Uterus (tissue), 4 donors: Measurements from ENCODE around the gene MSTO1. TPM values are rescaled to one million over a fixed set of nuclear protein-coding genes. Genes with fewer than 3 reads are reported as not detected.
A peak's percentile ranks its signal among the peaks of the same experiment; 100 is the strongest.
"Not testable (repeated sequence)": the region's sequence is repeated elsewhere in the genome, so short reads cannot be mapped to it uniquely, and the experiment has no call there.

Source experiments
- DNase-seq, 2 donors: peaks; one replicate each; pipeline ENCODE4 v3.0.0-alpha.2; 2019 to 2020
- H3K27ac ChIP-seq, 2 donors: fragments of 200-600 bp; sonication (generic); 1 replicate in 1 of 2; 2 replicates in 1 of 2; pipeline ENCODE4 v1.5.1; 2016 to 2018
- H3K27me3 ChIP-seq, 2 donors: fragments of 200-600 bp; sonication (generic); one replicate each; pipeline ENCODE4 v1.5.1; 2018 to 2019; ENCODE audit warnings: control low read depth in 1 of 2
- H3K36me3 ChIP-seq, 2 donors: fragments of 200-600 bp; sonication (generic); one replicate each; pipeline ENCODE4 v1.5.1; 2019; ENCODE audit warnings: control low read depth in 1 of 2
- H3K4me1 ChIP-seq, 2 donors: fragments of 200-600 bp; sonication (generic); one replicate each; pipeline ENCODE4 v1.5.1; 2018 to 2019; ENCODE audit warnings: control low read depth in 1 of 2
- H3K4me3 ChIP-seq, 2 donors: fragments of 200-600 bp; sonication (generic); 1 replicate in 1 of 2; 2 replicates in 1 of 2; pipeline ENCODE4 v1.5.1; 2018 to 2019; ENCODE audit warnings: mild to moderate bottlenecking in 1 of 2
- H3K9me3 ChIP-seq, 2 donors: fragments of 200-600 bp; sonication (generic); one replicate each; pipeline ENCODE4 v1.5.1; 2019; ENCODE audit warnings: control low read depth in 1 of 2
- POLR2A ChIP-seq, 2 donors: fragments of 450-650 bp; IDR thresholded peaks; one replicate each; pipeline ENCODE4 v1.6.1; 2016; ENCODE audit warnings: antibody characterized with exemption in 2 of 2, mild to moderate bottlenecking in 1 of 2, moderate library complexity in 1 of 2
- intact Hi-C: fragments of 100-400 bp; cut with DNase I; formaldehyde crosslinking; loops from one replicate; pipeline ENCODE4 v1.15.1; 2023; ENCODE audit warnings: low total_unique reads
- total RNA-seq, 4 donors: library from RNA; depleted of rRNA in 3 of 4; stranded (reverse); fragments of >200 nt in 3 of 4; gene quantifications; one replicate each; pipeline versions ENCODE4 v1.1.0 to v1.2.4, GENCODE V29; 2014 to 2023
- TF ChIP-seq, protein P1 (sequence below), 4 experiments: fragments of 200-600 bp in 2 of 4; fragments of 450-650 bp in 2 of 4; sonication (generic) in 2 of 4; IDR thresholded peaks; one replicate each; pipeline ENCODE4 v1.5.1; 2016 to 2019; ENCODE audit warnings: antibody characterized with exemption in 4 of 4, mild to moderate bottlenecking in 2 of 4, moderate library complexity in 1 of 4
- donor health status: DM: yes; HTN: yes; CAD: no.

The MSTO1 gene
- total RNA-seq, result 10 to 100 TPM; 10.6 to 76.8 (median 38.6) TPM

DNA sequence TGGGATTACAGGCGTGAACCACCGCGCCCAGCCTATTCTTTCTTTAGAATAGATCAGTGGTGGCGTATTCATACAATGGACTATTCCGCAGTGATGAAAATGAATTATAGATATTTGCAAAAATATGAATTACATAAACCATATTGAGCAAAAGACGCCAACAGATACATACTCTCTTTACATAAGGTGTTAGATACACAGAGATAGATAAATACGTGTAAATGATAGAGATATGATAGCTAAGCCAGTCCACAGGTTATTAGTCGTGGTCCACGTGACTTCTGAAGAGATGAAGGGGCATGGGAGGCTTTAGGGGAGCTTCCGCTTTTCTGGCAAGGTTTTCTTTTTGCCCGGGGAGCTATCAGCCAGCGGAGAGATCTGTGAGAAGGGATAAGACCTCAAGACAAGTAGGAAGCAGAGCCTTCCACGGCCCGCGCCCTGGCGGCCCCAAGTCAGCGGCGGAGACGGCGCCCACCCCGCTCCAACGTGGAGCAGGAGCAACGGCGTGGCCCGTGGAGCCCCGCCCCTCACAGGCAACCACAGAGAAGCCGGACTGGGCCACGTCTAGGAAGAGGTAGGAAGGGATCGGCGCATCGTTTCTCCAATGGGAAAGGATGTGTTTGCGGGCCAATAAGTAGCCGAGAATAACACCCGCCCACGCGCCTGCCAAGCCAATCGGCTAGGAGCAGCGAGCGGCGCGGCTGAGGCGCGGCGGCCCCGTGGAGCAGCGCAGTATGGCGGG is at the start of gene MSTO1:
MSTO1 (plus strand) TSS at position 704 of the 742 bp plus-strand sequence; CDS start at position 735, 31 bp downstream.
- peak; percentile 96 to 97 for DNase-seq
- Histone ChIP-seq H3K27me3 (no peaks in the 10 kb centered on the region), H3K9me3 (no peaks in the 10 kb centered on the region), H3K27ac (peak within 1 kb of the TSS; percentile 66 to 75), H3K4me3 (peak within 1 kb of the TSS; percentile 49 to 58), H3K36me3 (no peaks in the 10 kb centered on the region), H3K4me1 (no peaks in the 10 kb centered on the region)
- intact Hi-C loops, result no loop called here
- peak; percentile 35 to 40 for TF ChIP-seq POLR2A (IDR thresholded peaks at IDR 0.05)
- TF ChIP-seq, protein P1, sequence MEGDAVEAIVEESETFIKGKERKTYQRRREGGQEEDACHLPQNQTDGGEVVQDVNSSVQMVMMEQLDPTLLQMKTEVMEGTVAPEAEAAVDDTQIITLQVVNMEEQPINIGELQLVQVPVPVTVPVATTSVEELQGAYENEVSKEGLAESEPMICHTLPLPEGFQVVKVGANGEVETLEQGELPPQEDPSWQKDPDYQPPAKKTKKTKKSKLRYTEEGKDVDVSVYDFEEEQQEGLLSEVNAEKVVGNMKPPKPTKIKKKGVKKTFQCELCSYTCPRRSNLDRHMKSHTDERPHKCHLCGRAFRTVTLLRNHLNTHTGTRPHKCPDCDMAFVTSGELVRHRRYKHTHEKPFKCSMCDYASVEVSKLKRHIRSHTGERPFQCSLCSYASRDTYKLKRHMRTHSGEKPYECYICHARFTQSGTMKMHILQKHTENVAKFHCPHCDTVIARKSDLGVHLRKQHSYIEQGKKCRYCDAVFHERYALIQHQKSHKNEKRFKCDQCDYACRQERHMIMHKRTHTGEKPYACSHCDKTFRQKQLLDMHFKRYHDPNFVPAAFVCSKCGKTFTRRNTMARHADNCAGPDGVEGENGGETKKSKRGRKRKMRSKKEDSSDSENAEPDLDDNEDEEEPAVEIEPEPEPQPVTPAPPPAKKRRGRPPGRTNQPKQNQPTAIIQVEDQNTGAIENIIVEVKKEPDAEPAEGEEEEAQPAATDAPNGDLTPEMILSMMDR (IDR thresholded peaks at IDR 0.05), result peak in 2 of 4 experiments; percentile 8 to 22

DNA sequence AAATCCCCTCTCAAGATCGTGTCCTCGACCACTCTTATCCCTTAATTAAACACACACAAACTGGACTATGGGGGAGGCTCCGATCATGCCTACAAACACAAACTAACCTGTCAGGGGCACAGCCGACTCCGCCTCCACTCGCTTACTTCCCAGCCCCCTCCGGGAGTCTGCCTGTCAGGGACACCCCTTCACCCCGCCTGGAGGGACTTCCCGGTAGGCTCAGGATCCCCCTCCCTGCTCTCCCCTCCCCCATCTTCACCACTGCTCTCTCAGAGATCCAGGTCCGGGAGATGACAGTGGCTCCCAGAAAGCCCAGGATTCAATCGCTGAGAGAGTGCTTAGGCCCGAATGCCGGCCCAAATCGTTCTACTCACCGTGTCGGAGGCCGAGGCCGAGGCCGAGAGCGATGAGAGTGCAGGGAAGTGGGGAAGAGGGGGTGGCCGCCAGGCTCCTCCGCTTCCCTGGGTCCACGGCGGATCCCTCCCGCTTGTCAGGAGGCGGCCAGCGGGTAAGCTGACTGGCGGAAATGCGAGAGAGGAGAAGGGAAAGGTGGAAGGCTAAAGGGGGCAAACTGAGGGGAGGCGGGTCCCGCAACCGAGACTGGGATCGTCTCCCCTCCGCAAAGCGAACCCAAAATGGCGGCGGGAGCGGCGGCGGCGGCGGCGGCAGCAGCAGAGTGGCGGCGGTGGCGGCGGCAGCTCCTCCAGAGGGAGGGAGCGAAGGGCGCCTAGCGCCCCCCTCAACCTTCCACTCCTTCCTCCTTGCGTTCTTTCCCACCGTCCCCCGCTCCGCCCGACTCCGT is 48.0 kb upstream of the MSTO1 start:
- DNase-seq, result peak; percentile 33 to 53
- H3K36me3 ChIP-seq, H3K27me3 ChIP-seq, H3K9me3 ChIP-seq, intact Hi-C loops: not testable (repeated sequence)
- Histone ChIP-seq H3K4me1 (peaks cover 0 to 16% of the 10 kb centered on the region in 2 donors), H3K27ac (peak overlapping the region; percentile 94 to 99), H3K4me3 (peak overlapping the region; percentile 65 to 93)

DNA sequence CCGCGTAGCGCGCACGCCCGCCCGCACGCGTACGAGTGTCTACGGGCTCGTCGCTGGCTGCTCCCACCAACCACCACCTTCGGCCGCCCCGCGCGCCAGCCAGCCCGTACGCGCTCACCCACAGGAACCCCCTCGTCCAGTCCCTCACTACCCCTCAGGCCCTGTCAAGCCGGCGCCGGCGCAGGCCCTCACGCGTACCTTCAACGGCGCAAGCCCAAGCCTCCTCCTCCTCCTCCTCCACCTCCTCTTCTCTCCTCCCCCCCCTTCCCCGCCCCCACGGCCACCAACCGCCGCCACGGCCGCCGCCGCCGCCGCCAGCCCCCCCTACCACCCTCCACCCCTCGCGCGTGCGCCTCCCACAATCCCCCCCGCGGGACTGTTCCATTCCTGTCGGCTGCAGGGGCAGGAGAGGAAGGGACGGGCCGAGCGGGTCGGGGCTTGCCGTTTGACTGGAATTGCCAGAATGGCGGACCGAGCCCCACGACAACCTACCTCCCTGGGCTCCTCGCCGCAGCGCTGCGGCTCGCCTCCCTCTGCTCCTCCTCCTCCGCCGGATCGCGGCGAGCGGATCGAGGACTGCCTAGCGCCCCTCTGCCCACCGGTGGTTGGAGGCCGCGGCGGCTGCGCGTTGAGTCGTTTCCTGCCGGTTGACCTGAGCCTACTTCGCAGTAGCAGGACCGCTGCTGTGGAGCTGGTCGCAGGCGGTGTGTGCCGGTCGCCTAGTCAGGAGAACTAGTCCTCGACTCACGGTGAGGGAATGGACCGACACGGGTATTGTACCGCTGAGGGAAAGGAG is 47.2 kb upstream of the MSTO1 start, which contains the start of gene ASH1L:
ASH1L (minus strand) TSS at position 223 of the 796 bp plus-strand sequence. CDS start 41,284 bp downstream, outside the sequence.
- peak; percentile 74 to 91 for TF ChIP-seq POLR2A (IDR thresholded peaks at IDR 0.05)
- TF ChIP-seq, protein P1 (IDR thresholded peaks at IDR 0.05), result peak in 2 of 4 experiments; percentile 3 to 33
- Histone ChIP-seq H3K27ac (peak within 1 kb of the TSS; percentile 94 to 99), H3K4me3 (peak within 1 kb of the TSS; percentile 65 to 93), H3K9me3 (no peaks in the 10 kb centered on the region), H3K27me3 (no peaks in the 10 kb centered on the region), H3K36me3 (no peaks in the 10 kb centered on the region), H3K4me1 (peaks cover 0 to 16% of the 10 kb centered on the region in 2 donors)
- DNase-seq, result peak; percentile 92 to 93
- intact Hi-C loops, result no loop called here

DNA sequence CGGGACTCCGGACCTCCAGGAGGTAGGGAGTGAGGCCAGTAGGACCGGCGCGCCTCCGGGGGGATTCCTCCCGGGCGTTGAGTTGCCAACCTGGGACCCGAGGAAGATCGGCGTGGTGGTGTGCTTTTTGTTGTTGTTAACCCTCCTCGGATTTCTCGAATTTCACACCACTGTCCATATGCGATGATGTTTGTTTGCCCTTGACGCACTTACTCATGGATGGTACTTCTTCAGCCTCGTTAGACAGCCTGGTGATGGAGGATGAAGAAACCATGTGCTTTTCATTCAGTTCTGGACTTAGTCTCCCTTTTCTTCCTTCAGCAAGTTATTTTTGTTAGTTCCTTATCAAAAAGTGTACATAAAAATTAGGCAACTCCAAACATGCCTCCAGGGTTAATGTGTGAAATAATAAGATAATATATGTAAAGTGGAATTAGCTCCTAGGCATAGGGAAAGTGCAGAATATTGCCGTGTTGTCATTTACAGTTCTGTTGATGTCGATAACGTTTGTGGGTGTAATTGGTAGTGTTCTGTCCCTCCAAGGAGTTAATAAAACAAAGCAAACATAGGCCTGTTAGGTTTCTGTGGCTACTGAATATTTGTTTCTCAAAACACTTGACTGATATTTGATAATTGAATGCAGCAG is 46.5 kb upstream of the MSTO1 start:
- Histone ChIP-seq H3K27ac (peak overlapping the region; percentile 94 to 99), H3K4me3 (peak overlapping the region; percentile 65 to 93), H3K4me1 (peaks cover 0 to 16% of the 10 kb centered on the region in 2 donors)
- H3K36me3 ChIP-seq, intact Hi-C loops, H3K9me3 ChIP-seq, H3K27me3 ChIP-seq, DNase-seq: not testable (repeated sequence)

DNA sequence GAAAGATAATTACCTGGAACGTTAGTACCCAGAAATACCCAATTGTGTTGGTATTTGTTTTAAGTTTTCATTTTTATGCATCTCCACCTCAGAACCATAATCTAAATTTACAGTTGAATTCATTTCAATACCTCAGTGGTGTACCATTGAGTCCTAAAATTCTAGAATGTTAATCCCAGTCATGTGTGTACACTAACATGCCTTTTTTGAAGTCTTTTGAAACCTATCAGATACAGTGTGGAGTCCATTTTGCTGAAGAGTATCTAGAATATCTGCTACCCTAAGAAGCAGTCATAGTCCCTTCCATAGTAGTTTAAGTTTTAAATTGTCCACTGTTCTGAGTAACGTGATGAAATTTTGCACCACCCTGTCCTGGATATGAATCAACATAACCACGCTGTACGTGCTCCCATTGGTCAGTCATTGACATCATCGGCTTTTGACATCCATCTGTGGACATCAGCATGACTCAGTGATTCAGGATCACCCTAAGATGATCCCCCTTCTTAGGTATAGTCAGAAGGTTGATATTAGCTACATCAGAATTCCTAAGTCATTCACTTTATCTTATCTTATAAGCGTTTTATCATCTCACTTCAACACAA is 39.9 kb upstream of the MSTO1 start:
- H3K27me3 ChIP-seq, result no peaks in the 10 kb centered on the region
- no peaks in the 10 kb centered on the region for H3K9me3 ChIP-seq
- H3K4me1 ChIP-seq, result no peaks in the 10 kb centered on the region
- no peak overlapping the region for H3K27ac ChIP-seq
- intact Hi-C loops, result no loop called here
- no peak for DNase-seq
- no peak overlapping the region for H3K4me3 ChIP-seq
- TF ChIP-seq, protein P1 (IDR thresholded peaks at IDR 0.05), result no peak
- no peak for TF ChIP-seq POLR2A (IDR thresholded peaks at IDR 0.05)
- no peaks in the 10 kb centered on the region for H3K36me3 ChIP-seq
